GM21723 (cell line): ENCODE measurements around the gene AKAP8L.
"Not testable (repeated sequence)": the region's sequence is repeated elsewhere in the genome, so short reads cannot be mapped to it uniquely, and the experiment has no call there.

Experiments used
- ATAC-seq: cut with Tn5 transposase; IDR thresholded peaks from one replicate; pipeline ENCODE4 v1.9.1; 2021; ENCODE audit warnings: mild to moderate bottlenecking, moderate library complexity; ENCODE audit not compliant: unreplicated experiment

AKAP8L gene

DNA sequence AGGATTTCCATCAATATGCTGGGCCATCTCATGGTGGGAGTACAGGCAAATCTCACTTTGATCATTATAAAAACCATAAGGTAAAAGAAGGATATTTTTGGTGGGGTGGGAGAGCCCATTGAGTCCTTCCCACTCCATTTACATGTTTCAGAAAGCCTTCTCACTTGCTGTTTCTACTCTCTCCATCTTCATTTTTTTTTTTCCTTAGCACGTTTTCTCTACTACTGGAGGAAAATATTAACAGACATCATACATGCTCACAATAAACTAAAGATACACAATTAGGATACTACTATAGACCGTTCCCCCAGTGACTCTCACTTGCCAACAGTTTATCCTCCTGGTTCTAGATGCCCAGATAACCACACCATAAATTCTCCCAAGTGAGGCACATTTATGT lies 37.4 kb downstream of the AKAP8L start:
- ATAC-seq = no peak

DNA sequence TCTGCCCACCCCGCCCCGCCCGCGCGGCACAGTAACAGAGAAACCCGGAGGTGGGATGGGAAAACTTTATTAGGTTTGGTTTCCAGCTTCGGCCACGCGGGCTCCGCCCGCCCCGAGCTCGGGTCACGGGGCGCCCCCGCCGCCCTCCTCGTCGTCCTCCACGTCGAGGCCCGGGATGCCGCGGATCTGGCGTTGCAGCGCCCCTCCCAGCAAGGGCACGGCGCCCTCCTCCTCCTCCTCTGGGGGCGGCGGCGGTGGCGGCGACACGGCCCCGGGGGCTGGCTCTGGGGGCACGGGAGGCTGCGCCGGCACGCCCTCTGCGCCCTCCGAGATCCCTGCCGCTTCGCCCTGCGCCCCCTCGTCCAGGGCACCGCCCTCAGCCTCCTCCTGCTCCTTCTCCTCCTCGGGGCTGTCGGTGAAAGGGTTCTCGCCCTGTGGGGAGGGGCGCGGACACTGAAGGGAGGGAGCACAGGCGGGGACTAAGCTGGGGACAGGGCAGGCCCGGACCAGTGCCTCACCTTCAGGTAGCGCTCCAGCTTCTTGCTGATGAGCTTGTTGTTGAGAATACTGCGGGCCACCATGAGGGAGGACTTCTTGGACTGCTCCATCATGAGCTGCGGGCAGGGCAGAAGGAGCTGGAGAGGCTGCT lies 38.7 kb downstream of the AKAP8L start:
- peak; percentile 33 for ATAC-seq

GRCh38 chr19:15379083-15379998 lies 39.4 kb downstream of the AKAP8L start, which contains the start of gene AKAP8:
Gene AKAP8, minus strand, starts transcription at chr19:15379787. Its CDS starts 56 bp downstream, at chr19:15379731.
- ATAC-seq = peak; percentile 82

GRCh38 chr19:15378534-15379082 lies 40.2 kb downstream of the AKAP8L start:
- no peak for ATAC-seq

GRCh38 chr19:15374796-15375440 lies 43.9 kb downstream of the AKAP8L start:
- ATAC-seq = no peak

DNA sequence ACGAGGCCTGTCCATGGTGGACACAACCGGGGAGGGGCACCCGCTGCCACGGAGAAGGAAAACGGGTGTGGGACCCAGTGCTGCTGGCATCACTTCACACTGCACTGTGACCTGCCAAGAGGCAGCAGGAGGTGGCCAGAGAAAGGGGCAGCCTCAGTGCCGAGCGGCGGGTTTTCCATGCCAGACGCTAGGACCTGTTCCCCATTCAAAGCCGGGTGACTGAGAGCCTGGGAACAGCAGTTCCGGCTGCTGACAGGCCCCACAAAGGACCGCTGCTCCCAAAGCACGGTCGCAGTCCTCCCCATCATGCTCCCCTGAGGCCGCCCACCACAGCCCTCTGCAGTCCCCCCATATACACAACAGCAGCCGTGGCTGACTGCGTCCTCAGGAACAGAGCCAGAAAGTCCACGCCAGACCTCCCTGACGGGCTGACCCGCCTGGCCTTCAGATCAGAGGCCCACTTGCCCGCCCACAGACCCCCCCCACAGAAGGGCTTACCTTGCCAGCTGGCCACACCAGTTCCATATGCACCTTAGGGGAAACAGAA lies 44.6 kb downstream of the AKAP8L start:
- no peak for ATAC-seq

- ATAC-seq = no peak
These were observed 45.1 kb downstream of the AKAP8L start for GRCh38 chr19:15373644-15374043.

- no peak for ATAC-seq
These were observed 45.9 kb downstream of the AKAP8L start for GRCh38 chr19:15372891-15373301.

GRCh38 chr19:15372470-15372869 lies 46.3 kb downstream of the AKAP8L start:
- no peak for ATAC-seq

- no peak for ATAC-seq
These were observed 46.9 kb downstream of the AKAP8L start for GRCh38 chr19:15371786-15372380.

GRCh38 chr19:15371119-15371518 lies 47.7 kb downstream of the AKAP8L start:
- no peak for ATAC-seq

DNA sequence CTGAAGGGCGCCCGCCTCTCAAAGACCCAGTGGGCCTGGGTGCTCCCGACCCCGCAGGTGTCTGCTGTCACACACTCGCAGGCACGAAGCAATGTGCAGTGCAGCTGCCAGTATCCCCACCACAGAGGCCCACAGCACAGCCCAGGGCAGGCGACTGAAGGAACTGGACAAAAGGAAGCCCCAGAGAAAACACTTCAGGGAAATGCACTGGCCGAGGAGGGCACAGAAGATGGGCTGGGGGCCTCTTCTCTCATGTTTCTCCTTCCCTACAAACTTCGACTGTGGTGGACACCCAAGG lies 49.2 kb downstream of the AKAP8L start:
- no peak for ATAC-seq

- ATAC-seq = no peak
These were observed 49.8 kb downstream of the AKAP8L start for GRCh38 chr19:15368798-15369593.

DNA sequence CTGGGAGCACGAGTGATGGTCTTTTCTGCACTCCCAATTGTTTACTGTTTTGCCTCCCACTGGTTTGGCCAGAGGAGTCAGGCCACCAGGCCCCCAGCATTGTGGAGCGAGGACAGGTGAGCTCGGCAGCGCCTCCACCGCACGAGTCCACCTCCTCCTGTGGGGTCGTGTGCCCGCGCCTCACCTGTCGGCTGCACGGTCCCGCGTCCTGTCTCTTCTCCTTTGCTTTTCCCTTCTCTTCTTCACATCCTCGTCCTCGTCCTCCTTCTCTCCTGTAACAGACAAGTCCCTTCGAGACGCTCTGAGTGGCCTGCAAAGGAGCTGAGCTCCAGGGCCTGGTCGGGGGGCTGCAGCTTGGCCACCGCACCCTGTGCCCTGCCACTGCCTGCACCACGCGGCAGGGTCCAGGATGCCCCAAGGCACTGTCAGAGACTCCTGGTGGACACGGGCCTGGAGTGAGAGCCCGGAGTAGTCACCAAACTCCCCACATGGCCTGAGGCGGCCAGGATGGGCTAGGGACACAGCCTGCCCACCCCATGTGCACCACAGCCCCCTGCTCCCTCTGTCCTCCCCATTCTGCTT lies 50.6 kb downstream of the AKAP8L start:
- no peak for ATAC-seq

- ATAC-seq = no peak
These were observed 51.3 kb downstream of the AKAP8L start for GRCh38 chr19:15367439-15367838.

GRCh38 chr19:15365264-15365663 lies 53.5 kb downstream of the AKAP8L start:
- ATAC-seq = no peak

GRCh38 chr19:15363791-15364190 lies 55.0 kb downstream of the AKAP8L start:
- not testable (repeated sequence) for ATAC-seq

DNA sequence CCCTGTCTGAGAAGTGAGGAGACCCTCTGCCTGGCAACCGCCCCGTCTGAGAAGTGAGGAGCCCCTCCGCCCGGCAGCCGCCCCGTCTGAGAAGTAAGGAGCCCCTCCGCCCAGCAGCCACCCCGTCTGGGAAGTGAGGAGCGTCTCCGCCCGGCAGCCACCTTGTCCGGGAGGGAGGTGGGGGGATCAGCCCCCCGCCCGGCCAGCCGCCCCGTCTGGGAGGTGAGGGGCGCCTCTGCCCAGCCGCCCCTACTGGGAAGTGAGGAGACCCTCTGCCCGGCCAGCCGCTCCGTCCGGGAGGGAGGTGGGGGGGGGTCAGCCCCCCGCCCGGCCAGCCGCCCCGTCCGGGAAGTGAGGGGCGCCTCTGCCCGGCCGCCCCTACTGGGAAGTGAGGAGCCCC lies 55.7 kb downstream of the AKAP8L start:
- ATAC-seq = not testable (repeated sequence)

- not testable (repeated sequence) for ATAC-seq
These were observed 58.8 kb downstream of the AKAP8L start for GRCh38 chr19:15360015-15360414.

- no peak for ATAC-seq
These were observed 59.9 kb downstream of the AKAP8L start for GRCh38 chr19:15358918-15359317.
